ENCODE measurements around the gene ATP5ME. TPM values are rescaled to one million over a fixed set of nuclear protein-coding genes. Genes with fewer than 3 reads are reported as not detected.

Gene ATP5ME
- total and polyA plus RNA-seq, 2 of the 13 experiments (the other 11 are each of a cell fraction or from before 2014, with no cell fraction given): 305 to 753 TPM

DNA sequence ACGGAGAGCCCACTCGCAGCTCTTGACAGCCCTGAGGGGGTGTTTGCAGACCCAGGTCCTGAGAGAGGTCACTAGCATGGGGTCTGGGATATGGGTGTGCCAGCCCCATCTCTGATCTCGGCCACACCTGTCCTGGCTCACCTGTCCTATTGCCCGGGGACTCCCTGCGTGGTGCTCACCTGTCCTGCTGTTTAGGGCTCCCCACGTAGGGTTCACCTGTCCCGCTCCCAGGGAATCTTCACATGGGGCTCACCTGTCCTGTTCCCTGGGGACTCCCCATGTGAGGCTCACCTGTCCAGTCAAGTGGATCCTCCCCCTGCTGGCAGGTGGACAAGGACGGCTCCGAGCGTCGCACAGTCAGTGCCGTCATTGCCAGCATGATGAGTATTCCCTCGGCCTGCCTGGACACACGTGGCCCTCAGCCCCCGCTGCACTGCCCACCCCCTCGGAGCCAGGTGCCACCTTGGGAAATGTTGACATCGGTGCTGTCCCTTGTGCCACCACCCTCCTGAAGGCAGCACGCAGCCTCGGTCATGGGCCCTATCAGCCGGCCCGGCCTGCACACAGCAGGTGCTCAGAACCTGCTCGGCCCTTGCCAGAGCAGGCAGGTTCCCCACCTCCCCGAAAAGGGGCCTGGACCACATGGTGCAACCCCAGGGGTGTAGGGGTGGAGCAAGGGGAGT, 8.6 kb upstream of the ATP5ME start:
- Histone ChIP-seq H3K36me3 (replicated peaks in 1 of 2; ENCODE audit: control insufficient read depth in 1 of 2, insufficient read depth in 2 of 2, low read length in 2 of 2) (no peaks in the 10 kb centered on the region), H3K79me2 (ENCODE audit: insufficient read depth, low read length) (no peaks in the 10 kb centered on the region), H2AFZ (ENCODE audit: low read length) (no peak overlapping the region), H3K4me2 (ENCODE audit: low read depth, low read length) (peak overlapping the region; percentile 79), H4K20me1 (ENCODE audit: insufficient read depth, low read length) (no peaks in the 10 kb centered on the region), H3K9ac (ENCODE audit: insufficient read depth, low read depth, low read length) (peak overlapping the region; percentile 55; the same call in 1 of the 2 replicates), H3K4me3 (replicated peaks in 1 of 3; ENCODE audit: insufficient read depth in 1 of 3, low read depth in 2 of 3, low read length in 3 of 3) (peak overlapping the region in 2 of 3 experiments; percentile 64 to 74; a peak in 4 of 6 replicates), H3K27ac (ENCODE audit: extremely low read length, insufficient read depth, low read length) (no peak overlapping the region), H3K27me3 (ENCODE audit: control insufficient read depth in 1 of 2, insufficient read depth in 2 of 2, low read length in 2 of 2) (0 out of 5 replicates have a peak, but pooled peaks cover 0 to 1% of the 10 kb centered on the region in 2 experiments), H3K4me1 (ENCODE audit: insufficient read depth, low read length) (peaks cover 87% of the 10 kb centered on the region), H3K9me3 (ENCODE audit: low read length) (no peaks in the 10 kb centered on the region)
- intact Hi-C loops (cut with micrococcal nuclease; ENCODE audit: unreplicated experiment): no loop called here
- DNase-seq (ENCODE audit: low spot score) (no peak), FAIRE-seq (no peak), ATAC-seq (no peak)
- no TSS peak for BruUV-seq (replicated peaks)
- 73% methylated on average over 8 of the region's 23 CpGs for WGBS (ENCODE audit: low lambda C conversion rate)
- in situ Hi-C loops (cut with HindIII; ENCODE audit: extremely low pct_ligation_motif_present, low pct_unique_long_range_greater_than_20kb): no loop called here
- ChIA-PET POLR2A (no interaction called here), CTCF (ENCODE audit: low intra/inter-chr PET ratio, low total read pairs) (no interaction called here)
- TF ChIP-seq POLR2A (IDR thresholded peaks at IDR 0.05; ENCODE audit: insufficient read depth in 1 of 2, low read depth in 2 of 2, low read length in 2 of 2) (no peak), KDM2A (CRISPR knock-in tag; IDR thresholded peaks at IDR 0.05; ENCODE audit: borderline replicate concordance, low read depth) (0 out of 2 replicates have a peak, but pooled peaks have one; percentile 27), BHLHE40 (IDR thresholded peaks at IDR 0.05; ENCODE audit: low read length) (no peak), ZNF292 (CRISPR knock-in tag; IDR thresholded peaks at IDR 0.05; ENCODE audit: borderline replicate concordance, low read depth) (no peak), ZNF12 (CRISPR knock-in tag; IDR thresholded peaks at IDR 0.05) (no peak), FOXC1 (CRISPR knock-in tag; IDR thresholded peaks at IDR 0.05; ENCODE audit: borderline replicate concordance) (0 out of 2 replicates have a peak, but pooled peaks have one; percentile 4), SALL1 (CRISPR knock-in tag; IDR thresholded peaks at IDR 0.05) (0 out of 2 replicates have a peak, but pooled peaks have one; percentile 21), ZFX (CRISPR knock-in tag; IDR thresholded peaks at IDR 0.05; ENCODE audit: low read depth) (peak; percentile 20; the same call in 1 of the 2 replicates)
- TF ChIP-seq, protein P1, sequence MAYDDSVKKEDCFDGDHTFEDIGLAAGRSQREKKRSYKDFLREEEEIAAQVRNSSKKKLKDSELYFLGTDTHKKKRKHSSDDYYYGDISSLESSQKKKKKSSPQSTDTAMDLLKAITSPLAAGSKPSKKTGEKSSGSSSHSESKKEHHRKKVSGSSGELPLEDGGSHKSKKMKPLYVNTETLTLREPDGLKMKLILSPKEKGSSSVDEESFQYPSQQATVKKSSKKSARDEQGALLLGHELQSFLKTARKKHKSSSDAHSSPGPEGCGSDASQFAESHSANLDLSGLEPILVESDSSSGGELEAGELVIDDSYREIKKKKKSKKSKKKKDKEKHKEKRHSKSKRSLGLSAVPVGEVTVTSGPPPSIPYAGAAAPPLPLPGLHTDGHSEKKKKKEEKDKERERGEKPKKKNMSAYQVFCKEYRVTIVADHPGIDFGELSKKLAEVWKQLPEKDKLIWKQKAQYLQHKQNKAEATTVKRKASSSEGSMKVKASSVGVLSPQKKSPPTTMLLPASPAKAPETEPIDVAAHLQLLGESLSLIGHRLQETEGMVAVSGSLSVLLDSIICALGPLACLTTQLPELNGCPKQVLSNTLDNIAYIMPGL (CRISPR knock-in tag; IDR thresholded peaks at IDR 0.05; ENCODE audit: borderline replicate concordance in 1 of 2, low read depth in 1 of 2): 0 out of 4 replicates have a peak, but pooled peaks of 1 of the 2 experiments have one; percentile 15
- TF ChIP-seq, protein P2, sequence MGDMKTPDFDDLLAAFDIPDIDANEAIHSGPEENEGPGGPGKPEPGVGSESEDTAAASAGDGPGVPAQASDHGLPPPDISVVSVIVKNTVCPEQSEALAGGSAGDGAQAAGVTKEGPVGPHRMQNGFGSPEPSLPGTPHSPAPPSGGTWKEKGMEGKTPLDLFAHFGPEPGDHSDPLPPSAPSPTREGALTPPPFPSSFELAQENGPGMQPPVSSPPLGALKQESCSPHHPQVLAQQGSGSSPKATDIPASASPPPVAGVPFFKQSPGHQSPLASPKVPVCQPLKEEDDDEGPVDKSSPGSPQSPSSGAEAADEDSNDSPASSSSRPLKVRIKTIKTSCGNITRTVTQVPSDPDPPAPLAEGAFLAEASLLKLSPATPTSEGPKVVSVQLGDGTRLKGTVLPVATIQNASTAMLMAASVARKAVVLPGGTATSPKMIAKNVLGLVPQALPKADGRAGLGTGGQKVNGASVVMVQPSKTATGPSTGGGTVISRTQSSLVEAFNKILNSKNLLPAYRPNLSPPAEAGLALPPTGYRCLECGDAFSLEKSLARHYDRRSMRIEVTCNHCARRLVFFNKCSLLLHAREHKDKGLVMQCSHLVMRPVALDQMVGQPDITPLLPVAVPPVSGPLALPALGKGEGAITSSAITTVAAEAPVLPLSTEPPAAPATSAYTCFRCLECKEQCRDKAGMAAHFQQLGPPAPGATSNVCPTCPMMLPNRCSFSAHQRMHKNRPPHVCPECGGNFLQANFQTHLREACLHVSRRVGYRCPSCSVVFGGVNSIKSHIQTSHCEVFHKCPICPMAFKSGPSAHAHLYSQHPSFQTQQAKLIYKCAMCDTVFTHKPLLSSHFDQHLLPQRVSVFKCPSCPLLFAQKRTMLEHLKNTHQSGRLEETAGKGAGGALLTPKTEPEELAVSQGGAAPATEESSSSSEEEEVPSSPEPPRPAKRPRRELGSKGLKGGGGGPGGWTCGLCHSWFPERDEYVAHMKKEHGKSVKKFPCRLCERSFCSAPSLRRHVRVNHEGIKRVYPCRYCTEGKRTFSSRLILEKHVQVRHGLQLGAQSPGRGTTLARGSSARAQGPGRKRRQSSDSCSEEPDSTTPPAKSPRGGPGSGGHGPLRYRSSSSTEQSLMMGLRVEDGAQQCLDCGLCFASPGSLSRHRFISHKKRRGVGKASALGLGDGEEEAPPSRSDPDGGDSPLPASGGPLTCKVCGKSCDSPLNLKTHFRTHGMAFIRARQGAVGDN (CRISPR knock-in tag; IDR thresholded peaks at IDR 0.05): peak; percentile 2; the same call in 1 of the 2 replicates
- TF ChIP-seq, protein P3, sequence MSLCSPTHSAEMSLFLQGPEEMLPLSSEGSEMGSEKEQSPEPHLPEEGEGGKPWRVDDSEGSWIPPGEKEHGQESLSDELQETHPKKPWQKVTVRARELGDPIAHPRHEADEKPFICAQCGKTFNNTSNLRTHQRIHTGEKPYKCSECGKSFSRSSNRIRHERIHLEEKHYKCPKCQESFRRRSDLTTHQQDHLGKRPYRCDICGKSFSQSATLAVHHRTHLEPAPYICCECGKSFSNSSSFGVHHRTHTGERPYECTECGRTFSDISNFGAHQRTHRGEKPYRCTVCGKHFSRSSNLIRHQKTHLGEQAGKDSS (CRISPR knock-in tag; IDR thresholded peaks at IDR 0.05; ENCODE audit: borderline replicate concordance, low read depth): peak; percentile 35; the same call in 1 of the 2 replicates
- TF ChIP-seq, protein P4, sequence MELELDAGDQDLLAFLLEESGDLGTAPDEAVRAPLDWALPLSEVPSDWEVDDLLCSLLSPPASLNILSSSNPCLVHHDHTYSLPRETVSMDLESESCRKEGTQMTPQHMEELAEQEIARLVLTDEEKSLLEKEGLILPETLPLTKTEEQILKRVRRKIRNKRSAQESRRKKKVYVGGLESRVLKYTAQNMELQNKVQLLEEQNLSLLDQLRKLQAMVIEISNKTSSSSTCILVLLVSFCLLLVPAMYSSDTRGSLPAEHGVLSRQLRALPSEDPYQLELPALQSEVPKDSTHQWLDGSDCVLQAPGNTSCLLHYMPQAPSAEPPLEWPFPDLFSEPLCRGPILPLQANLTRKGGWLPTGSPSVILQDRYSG (CRISPR knock-in tag; IDR thresholded peaks at IDR 0.05): no peak
- TF ChIP-seq, protein P5, sequence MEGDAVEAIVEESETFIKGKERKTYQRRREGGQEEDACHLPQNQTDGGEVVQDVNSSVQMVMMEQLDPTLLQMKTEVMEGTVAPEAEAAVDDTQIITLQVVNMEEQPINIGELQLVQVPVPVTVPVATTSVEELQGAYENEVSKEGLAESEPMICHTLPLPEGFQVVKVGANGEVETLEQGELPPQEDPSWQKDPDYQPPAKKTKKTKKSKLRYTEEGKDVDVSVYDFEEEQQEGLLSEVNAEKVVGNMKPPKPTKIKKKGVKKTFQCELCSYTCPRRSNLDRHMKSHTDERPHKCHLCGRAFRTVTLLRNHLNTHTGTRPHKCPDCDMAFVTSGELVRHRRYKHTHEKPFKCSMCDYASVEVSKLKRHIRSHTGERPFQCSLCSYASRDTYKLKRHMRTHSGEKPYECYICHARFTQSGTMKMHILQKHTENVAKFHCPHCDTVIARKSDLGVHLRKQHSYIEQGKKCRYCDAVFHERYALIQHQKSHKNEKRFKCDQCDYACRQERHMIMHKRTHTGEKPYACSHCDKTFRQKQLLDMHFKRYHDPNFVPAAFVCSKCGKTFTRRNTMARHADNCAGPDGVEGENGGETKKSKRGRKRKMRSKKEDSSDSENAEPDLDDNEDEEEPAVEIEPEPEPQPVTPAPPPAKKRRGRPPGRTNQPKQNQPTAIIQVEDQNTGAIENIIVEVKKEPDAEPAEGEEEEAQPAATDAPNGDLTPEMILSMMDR (CRISPR knock-in tag; IDR thresholded peaks at IDR 0.05): peak; percentile 22; the same call in 1 of the 2 replicates

Data from HepG2 (cell line).